Kidney (tissue), 14 donors: Measurements from ENCODE around the gene SPRY4. TPM values are rescaled to one million over a fixed set of nuclear protein-coding genes. Genes with fewer than 3 reads are reported as not detected.

Source experiments
- DNase-seq, 5 donors: peaks; one replicate each; pipeline ENCODE4 v3.0.0-alpha.2; 2013 to 2020
- FAIRE-seq: peaks from 2 replicates; lab custom pipeline; 2012; peaks lifted over from hg19 to GRCh38; lab: Jason Lieb, UNC
- H3K27ac ChIP-seq, 2 donors: one replicate each; pipeline ENCODE4 v1.7.0; 2013; ENCODE audit warnings: low read depth in 2 of 2, low read length in 2 of 2, inconsistent platforms in 1 of 2
- H3K27me3 ChIP-seq: one replicate; pipeline ENCODE4 v1.7.1; 2013; ENCODE audit warnings: low read length, inconsistent platforms; ENCODE audit not compliant: control insufficient read depth, insufficient read depth
- H3K36me3 ChIP-seq, 3 donors: one replicate each; pipeline versions ENCODE4 v1.7.0 to v1.7.1; 2013; ENCODE audit warnings: low read length in 3 of 3, control low read depth in 1 of 3, inconsistent platforms in 1 of 3; ENCODE audit not compliant: insufficient read depth in 3 of 3, control insufficient read depth in 2 of 3
- H3K4me1 ChIP-seq, 3 donors: one replicate each; pipeline versions ENCODE4 v1.7.0 to v1.7.1; 2013; ENCODE audit warnings: low read length in 3 of 3, inconsistent platforms in 1 of 3, low read depth in 1 of 3; ENCODE audit not compliant: control insufficient read depth in 2 of 3, insufficient read depth in 2 of 3
- H3K4me3 ChIP-seq, 3 donors: one replicate each; pipeline versions ENCODE4 v1.7.0 to v1.8.1; 2013; ENCODE audit warnings: low read length in 3 of 3, control low read depth in 1 of 3, inconsistent platforms in 1 of 3
- H3K9ac ChIP-seq, 3 donors: one replicate each; pipeline versions ENCODE4 v1.7.0 to v1.7.1; 2013; ENCODE audit warnings: low read length in 3 of 3, control low read depth in 1 of 3, inconsistent platforms in 1 of 3
- H3K9me3 ChIP-seq, 3 donors: one replicate each; pipeline versions ENCODE4 v1.7.0 to v1.7.1; 2013; ENCODE audit warnings: low read length in 3 of 3, control low read depth in 1 of 3, inconsistent platforms in 1 of 3; ENCODE audit not compliant: control insufficient read depth in 2 of 3, insufficient read depth in 1 of 3
- CTCF ChIP-seq: IDR thresholded peaks from 3 replicates; pipeline ENCODE4 v1.5.1; 2012; ENCODE audit warnings: mild to moderate bottlenecking, moderate library complexity, borderline replicate concordance; ENCODE audit not compliant: insufficient read depth; ENCODE audit errors: extremely low read depth
- intact Hi-C: fragments of 100-400 bp; cut with DNase I; formaldehyde crosslinking; loops from one replicate; pipeline ENCODE4 v1.11.1; 2022
- polyA plus RNA-seq: library from polyadenylated mRNA; stranded (reverse); fragments of 350-450 nt; fragmentation: Illumina TruSeq; extraction: RNeasy Lipid Tissue Mini Kit (QIAGEN cat#74804); gene quantifications from one replicate; pipeline ENCODE4 v1.2.3, GENCODE V29; 2014; ENCODE audit warnings: low read depth, low replicate concordance; ENCODE audit not compliant: insufficient read depth
- total RNA-seq: library from RNA; stranded (reverse); fragmentation: NEBNext Ultra II Directional; extraction: Animal tissue kit (Norgen Biotek cat#: 25700); gene quantifications from one replicate; pipeline ENCODE4 v1.2.1, GENCODE V29; 2021
- donor health status: control.
- donor health status: control.
- donor health status: control.
- donor health status: control.
- donor health status: control.
- donor health status: DM: yes; HTN: yes; CAD: no.
- donor health status: Normal renal cell carcinoma (clear cell type).

Gene SPRY4
- total and polyA plus RNA-seq, 2 donors from 2014 or later: 6.0 to 16.6 TPM

- intact Hi-C loops: no loop called here
- peaks cover 0 to 7% (median 5%) of the 10 kb centered on the region in 3 donors for H3K4me1 ChIP-seq
- H3K27ac ChIP-seq: peak overlapping the region in 1 of 2 donors; percentile 71
- FAIRE-seq: no peak
- H3K4me3 ChIP-seq: no peak overlapping the region
- no peak for TF ChIP-seq CTCF
- no peak overlapping the region for H3K9ac ChIP-seq
- no peaks in the 10 kb centered on the region for H3K36me3 ChIP-seq
- no peaks in the 10 kb centered on the region for H3K27me3 ChIP-seq
- DNase-seq: peak in 4 of 5 donors; percentile 66 to 93 (median 72)
- no peaks in the 10 kb centered on the region for H3K9me3 ChIP-seq
These were observed 27.9 kb downstream of the SPRY4 start for GRCh38 chr5:142296914-142297417.

GRCh38 chr5:142295960-142296860 lies 28.6 kb downstream of the SPRY4 start:
- H3K9me3 ChIP-seq: no peaks in the 10 kb centered on the region
- DNase-seq (no peak), FAIRE-seq (no peak)
- intact Hi-C loops: no loop called here
- no peaks in the 10 kb centered on the region for H3K27me3 ChIP-seq
- H3K27ac ChIP-seq: peak overlapping the region in 1 of 2 donors; percentile 49
- no peak overlapping the region for H3K4me3 ChIP-seq
- no peak overlapping the region for H3K9ac ChIP-seq
- no peaks in the 10 kb centered on the region for H3K36me3 ChIP-seq
- no peak for TF ChIP-seq CTCF
- H3K4me1 ChIP-seq: peaks cover 0 to 7% (median 5%) of the 10 kb centered on the region in 3 donors

GRCh38 chr5:142295084-142295758 lies 29.6 kb downstream of the SPRY4 start:
- intact Hi-C loops: no loop called here
- FAIRE-seq (no peak), DNase-seq (peak in 4 of 5 donors; percentile 45 to 80 (median 62))
- Histone ChIP-seq H3K4me1 (peaks cover 0 to 16% (median 7%) of the 10 kb centered on the region in 3 donors), H3K9ac (peak overlapping the region in 1 of 3 donors; percentile 13), H3K27me3 (no peaks in the 10 kb centered on the region), H3K36me3 (no peaks in the 10 kb centered on the region), H3K27ac (no peak overlapping the region), H3K4me3 (no peak overlapping the region), H3K9me3 (no peaks in the 10 kb centered on the region)
- TF ChIP-seq CTCF: no peak
